Spleen (tissue), 7 donors: ENCODE results near the gene LIMK1.

ENCODE experiments used
- CTCF ChIP-seq, 11 experiments: fragments of 200-600 bp in 7 of 11; fragments of 450-650 bp in 4 of 11; sonication (generic) in 4 of 11; IDR thresholded peaks in 8 of 11; conservative IDR thresholded peaks in 3 of 11; 1 replicate in 7 of 11; 2 replicates in 4 of 11; pipeline versions ENCODE4 v1.4.0 to v1.8.0; 2016 to 2021; ENCODE audit warnings: antibody characterized with exemption in 11 of 11, inconsistent platforms in 4 of 11, mild to moderate bottlenecking in 1 of 11
- POLR2A ChIP-seq, 3 donors: fragments of 450-650 bp; IDR thresholded peaks; one replicate each; pipeline ENCODE4 v1.5.1; 2017; ENCODE audit warnings: antibody characterized with exemption in 3 of 3, mild to moderate bottlenecking in 1 of 3
- donor health status: DM: no; HTN: no; CAD: no; lungs with moderate emphysema.
- donor health status: DM: no; HTN: no; CAD: no.
- donor health status: DM: no; HTN: no; CAD: no.

GRCh38 chr7:74051629-74052410, 31.8 kb upstream of the LIMK1 start:
- TF ChIP-seq POLR2A (IDR thresholded peaks at IDR 0.05) (no peak), CTCF (IDR thresholded peaks at IDR 0.05 in 8 of 11, conservative IDR thresholded peaks at IDR 0.05 in 3 of 11) (no peak)
